Loucy (cell line): ENCODE measurements around the gene PDPN.

Experiments used
- H2AFZ ChIP-seq: fragments of 200-600 bp; sonication (generic); 2 replicates; pipeline ENCODE4 v1.6.0; 2016; ENCODE audit warnings: antibody characterized with exemption, mild to moderate bottlenecking, low read length, moderate library complexity
- H3F3A ChIP-seq: fragments of 200-600 bp; 2 replicates; pipeline ENCODE4 v1.6.0; 2016; ENCODE audit warnings: antibody characterized with exemption, low read depth, mild to moderate bottlenecking
- H3K27me3 ChIP-seq: fragments of 200-600 bp; sonication (generic); 2 replicates; pipeline ENCODE4 v1.6.1; 2014; ENCODE audit warnings: low read length, mild to moderate bottlenecking; ENCODE audit not compliant: insufficient read depth, poor library complexity, severe bottlenecking
- H3K36me3 ChIP-seq: fragments of 200-600 bp; sonication (generic); 2 replicates; pipeline ENCODE4 v1.6.1; 2016; ENCODE audit warnings: low read length; ENCODE audit not compliant: insufficient read depth
- H3K4me1 ChIP-seq: fragments of 200-600 bp; sonication (generic); 2 replicates; pipeline ENCODE4 v1.5.1; 2014; ENCODE audit warnings: low read length, mild to moderate bottlenecking; ENCODE audit not compliant: insufficient read depth, poor library complexity, severe bottlenecking
- H3K4me2 ChIP-seq: fragments of 200-600 bp; sonication (generic); 2 replicates; pipeline ENCODE4 v1.6.0; 2014; ENCODE audit warnings: antibody characterized with exemption, low read length, low read depth, mild to moderate bottlenecking; ENCODE audit not compliant: poor library complexity, severe bottlenecking
- H3K4me3 ChIP-seq: fragments of 200-600 bp; sonication (generic); 2 replicates; pipeline ENCODE4 v1.5.1; 2014; ENCODE audit warnings: low read length, mild to moderate bottlenecking, mixed read lengths; ENCODE audit not compliant: poor library complexity, severe bottlenecking
- H3K79me2 ChIP-seq: fragments of 200-600 bp; sonication (generic); 2 replicates; pipeline ENCODE4 v1.6.1; 2014; ENCODE audit warnings: low read length; ENCODE audit not compliant: insufficient read depth
- H3K9ac ChIP-seq: fragments of 200-600 bp; sonication (generic); 2 replicates; pipeline ENCODE4 v1.6.0; 2014; ENCODE audit warnings: mild to moderate bottlenecking, low read depth, low read length, moderate library complexity; ENCODE audit not compliant: poor library complexity, severe bottlenecking
- H3K9me2 ChIP-seq: fragments of 200-600 bp; sonication (generic); replicated peaks from 2 replicates; pipeline ENCODE4 v1.6.1; 2016; ENCODE audit warnings: low read depth, low read length, mixed read lengths
- H3K9me3 ChIP-seq: fragments of 200-600 bp; sonication (generic); 2 replicates; pipeline ENCODE4 v1.6.1; 2014; ENCODE audit warnings: mild to moderate bottlenecking, antibody characterized with exemption, low read length, low read depth; ENCODE audit not compliant: insufficient read depth
- H4K20me1 ChIP-seq: fragments of 200-600 bp; sonication (generic); 2 replicates; pipeline ENCODE4 v1.6.0; 2014; ENCODE audit warnings: antibody characterized with exemption, low read length, mild to moderate bottlenecking; ENCODE audit not compliant: insufficient read depth, poor library complexity, severe bottlenecking
- CTCF ChIP-seq: fragments of 200-600 bp; sonication (generic); conservative IDR thresholded peaks from 2 replicates; pipeline ENCODE4 v1.5.1; 2014; ENCODE audit warnings: mild to moderate bottlenecking, antibody characterized with exemption, low read length
- EZH2phosphoT487 ChIP-seq: fragments of 200-600 bp; IDR thresholded peaks from 2 replicates; pipeline ENCODE4 v1.6.1; 2018; ENCODE audit warnings: antibody characterized with exemption, mild to moderate bottlenecking, moderate library complexity, borderline replicate concordance

PDPN gene

GRCh38 chr1:13628218-13628617, 44.6 kb downstream of the PDPN start:
- Histone ChIP-seq H3K9me2 (no peaks in the 10 kb centered on the region), H3K79me2 (no peaks in the 10 kb centered on the region), H3K27me3 (no peaks in the 10 kb centered on the region), H3K9ac (no peak overlapping the region), H3K4me3 (no peak overlapping the region), H2AFZ (no peak overlapping the region), H3K4me2 (no peak overlapping the region), H4K20me1 (no peaks in the 10 kb centered on the region), H3K36me3 (no peaks in the 10 kb centered on the region), H3F3A (no peaks in the 10 kb centered on the region), H3K9me3 (no peaks in the 10 kb centered on the region), H3K4me1 (no peaks in the 10 kb centered on the region)
- no peak for TF ChIP-seq CTCF
- TF ChIP-seq EZH2phosphoT487 = no peak

GRCh38 chr1:13628711-13629110, 45.1 kb downstream of the PDPN start:
- H3K9me2 ChIP-seq = no peaks in the 10 kb centered on the region
- no peaks in the 10 kb centered on the region for H3F3A ChIP-seq
- H2AFZ ChIP-seq = no peak overlapping the region
- no peaks in the 10 kb centered on the region for H3K36me3 ChIP-seq
- H3K4me2 ChIP-seq = no peak overlapping the region
- H3K9me3 ChIP-seq = no peaks in the 10 kb centered on the region
- no peaks in the 10 kb centered on the region for H4K20me1 ChIP-seq
- no peaks in the 10 kb centered on the region for H3K4me1 ChIP-seq
- H3K4me3 ChIP-seq = no peak overlapping the region
- no peak for TF ChIP-seq EZH2phosphoT487
- no peak for TF ChIP-seq CTCF
- no peak overlapping the region for H3K9ac ChIP-seq
- H3K27me3 ChIP-seq = no peaks in the 10 kb centered on the region
- no peaks in the 10 kb centered on the region for H3K79me2 ChIP-seq

- H2AFZ ChIP-seq = peak overlapping the region; percentile 52; the same call in 1 of the 2 replicates
- H3K4me2 ChIP-seq = no peak overlapping the region
- H3K4me3 ChIP-seq = no peak overlapping the region
- no peaks in the 10 kb centered on the region; the same call in 1 of the 2 replicates for H3K9me3 ChIP-seq
- no peaks in the 10 kb centered on the region for H3K79me2 ChIP-seq
- H3F3A ChIP-seq = no peaks in the 10 kb centered on the region
- H3K36me3 ChIP-seq = no peaks in the 10 kb centered on the region
- H3K4me1 ChIP-seq = no peaks in the 10 kb centered on the region
- H3K27me3 ChIP-seq = no peaks in the 10 kb centered on the region
- H3K9me2 ChIP-seq = no peaks in the 10 kb centered on the region
- no peak overlapping the region for H3K9ac ChIP-seq
- no peak for TF ChIP-seq CTCF
- no peak for TF ChIP-seq EZH2phosphoT487
- no peaks in the 10 kb centered on the region for H4K20me1 ChIP-seq
These were observed 58.8 kb downstream of the PDPN start for GRCh38 chr1:13642306-13643004.
